Inflammatory macrophage treated with lipopolysaccharide for 4 hours (primary cell): ENCODE measurements around the gene HADH.
"Not testable (repeated sequence)": the region's sequence is repeated elsewhere in the genome, so short reads cannot be mapped to it uniquely, and the experiment has no call there.

Experiments used
- DNase-seq: peaks from one replicate; pipeline ENCODE4 v3.0.0-alpha.2; 2020

The HADH gene

GRCh38 chr4:108031427-108032083, 41.9 kb downstream of the HADH start:
- DNase-seq, result no peak

- DNase-seq, result no peak
Observed at GRCh38 chr4:108033348-108033747, 43.7 kb downstream of the HADH start.

GRCh38 chr4:108034565-108034964, 44.9 kb downstream of the HADH start:
- no peak for DNase-seq

GRCh38 chr4:108035691-108036090, 46.0 kb downstream of the HADH start:
- DNase-seq, result no peak

GRCh38 chr4:108036213-108036612, 46.5 kb downstream of the HADH start:
- DNase-seq, result no peak

GRCh38 chr4:108037884-108038283, 48.2 kb downstream of the HADH start:
- DNase-seq, result no peak

- DNase-seq, result no peak
Observed at GRCh38 chr4:108042927-108043326, 53.2 kb downstream of the HADH start.

GRCh38 chr4:108043526-108043925, 53.8 kb downstream of the HADH start:
- no peak for DNase-seq

- DNase-seq, result no peak
Observed at GRCh38 chr4:108044951-108045686, 55.4 kb downstream of the HADH start.

- DNase-seq, result no peak
Observed at GRCh38 chr4:108045687-108046024, 56.0 kb downstream of the HADH start.

- no peak for DNase-seq
Observed at GRCh38 chr4:108047199-108047598, 57.5 kb downstream of the HADH start.

GRCh38 chr4:108048157-108048556, 58.5 kb downstream of the HADH start:
- DNase-seq, result no peak

- no peak for DNase-seq
Observed at GRCh38 chr4:108048997-108049396, 59.3 kb downstream of the HADH start.

- DNase-seq, result no peak
Observed at GRCh38 chr4:108049406-108049805, 59.7 kb downstream of the HADH start.

GRCh38 chr4:108050166-108051111, 60.8 kb downstream of the HADH start:
- not testable (repeated sequence) for DNase-seq

- no peak for DNase-seq
Observed at GRCh38 chr4:108051343-108051742, 61.7 kb downstream of the HADH start.

- DNase-seq, result no peak
Observed at GRCh38 chr4:108052558-108053120, 63.0 kb downstream of the HADH start.

- DNase-seq, result no peak
Observed at GRCh38 chr4:108053251-108053711, 63.6 kb downstream of the HADH start.

- DNase-seq, result no peak
Observed at GRCh38 chr4:108054025-108054638, 64.4 kb downstream of the HADH start.

- DNase-seq, result no peak
Observed at GRCh38 chr4:108055787-108056186, 66.1 kb downstream of the HADH start.

- no peak for DNase-seq
Observed at GRCh38 chr4:108056418-108056817, 66.7 kb downstream of the HADH start.

- no peak for DNase-seq
Observed at GRCh38 chr4:108058685-108059440, 69.2 kb downstream of the HADH start.
